ENCODE data around the gene DPY19L3. TPM values are rescaled to one million over a fixed set of nuclear protein-coding genes. Genes with fewer than 3 reads are reported as not detected.

The DPY19L3 gene
- total and polyA plus RNA-seq, 2 of the 4 experiments (the other 2 are of a cell fraction) = 29.6 to 36.5 TPM

GRCh38 chr19:32522967-32523366 lies 117.4 kb downstream of the DPY19L3 start:
- Histone ChIP-seq H2BK5ac (ENCODE audit: low read depth, low read length, poor library complexity, severe bottlenecking) (no peak overlapping the region), H3K4me2 (ENCODE audit: low read depth, low read length) (no peak overlapping the region), H2BK15ac (ENCODE audit: low read depth, low read length) (no peak overlapping the region), H2BK120ac (ENCODE audit: low read depth, low read length) (no peak overlapping the region), H3K27me3 (ENCODE audit: control insufficient read depth, insufficient read depth, low read length) (no peaks in the 10 kb centered on the region; the same call in 1 of the 2 replicates), H3K9ac (ENCODE audit: low read depth, low read length) (no peak overlapping the region), H3K4ac (ENCODE audit: low read depth, low read length) (no peak overlapping the region), H2AFZ (replicated peaks; ENCODE audit: low read length, poor library complexity) (no peak overlapping the region), H3K23ac (ENCODE audit: low read depth, low read length) (no peak overlapping the region), H4K5ac (ENCODE audit: low read depth, low read length) (no peak overlapping the region), H3K36me3 (ENCODE audit: control insufficient read depth, insufficient read depth, low read length) (no peaks in the 10 kb centered on the region), H4K20me1 (ENCODE audit: insufficient read depth, low read length) (no peaks in the 10 kb centered on the region), H2AK5ac (ENCODE audit: low read depth, low read length) (no peak overlapping the region), H2BK20ac (ENCODE audit: low read depth, low read length) (no peak overlapping the region), H3K18ac (ENCODE audit: low read depth, low read length) (no peak overlapping the region), H3K9me3 (ENCODE audit: control insufficient read depth, insufficient read depth, low read length) (no peaks in the 10 kb centered on the region), H3K4me3 (ENCODE audit: insufficient read depth, low read depth, low read length) (no peak overlapping the region), H3K56ac (ENCODE audit: extremely low read depth, insufficient read depth, low read length) (no peak overlapping the region), H3K27ac (ENCODE audit: insufficient read depth, low read length) (no peak overlapping the region), H2AK9ac (replicated peaks; ENCODE audit: low read depth, low read length, poor library complexity) (no peak overlapping the region), H3K79me1 (ENCODE audit: low read depth in 1 of 2, low read length in 2 of 2) (no peaks in the 10 kb centered on the region), H4K8ac (ENCODE audit: low read depth in 2 of 2, low read length in 2 of 2) (no peak overlapping the region), H4K91ac (ENCODE audit: insufficient read depth, low read depth, low read length) (no peak overlapping the region), H3K9me1 (ENCODE audit: insufficient read depth, low read length) (no peaks in the 10 kb centered on the region), H3K14ac (replicated peaks; ENCODE audit: low read depth, low read length) (no peak overlapping the region), H3K4me1 (ENCODE audit: control insufficient read depth, insufficient read depth, low read length) (no peaks in the 10 kb centered on the region)
- intact Hi-C loops (cut with micrococcal nuclease) = no loop called here
- no TSS peak for BruUV-seq (replicated peaks)
- DNase-seq (no peak), ATAC-seq (ENCODE audit: low read depth) (no peak)
- TF ChIP-seq USF2 (IDR thresholded peaks at IDR 0.05; ENCODE audit: low read depth, low read length) (no peak), POLR2A (IDR thresholded peaks at IDR 0.05; ENCODE audit: low read depth, low read length) (no peak), RFX5 (IDR thresholded peaks at IDR 0.05; ENCODE audit: low read depth, low read length) (no peak), CTCF (conservative IDR thresholded peaks at IDR 0.05; ENCODE audit: low read depth, low read length) (no peak), MAZ (IDR thresholded peaks at IDR 0.05; ENCODE audit: borderline replicate concordance, low read depth, low read length) (no peak), SMC3 (IDR thresholded peaks at IDR 0.05; ENCODE audit: low read depth, low read length) (no peak), RAD21 (IDR thresholded peaks at IDR 0.05; ENCODE audit: low read length) (no peak)
- dilution Hi-C loops (cut with HindIII; ENCODE audit: low sequenced_read_pairs, unreplicated experiment) = no loop called here
- ChIA-PET POLR2A (ENCODE audit: unreplicated experiment) (no interaction called here), CTCF (no interaction called here)
- WGBS, 2 experiments (ENCODE audit: extremely low coverage in 2 of 2, insufficient read length in 1 of 2) = no CpG with 5 or more reads among the region's 9 CpGs
- in situ Hi-C loops (cut with MboI; ENCODE audit: low sequenced_read_pairs) = no loop called here

Measured in IMR-90 (cell line).